Frontal cortex (tissue), 4 donors: ENCODE measurements around the gene HSPG2. TPM values are rescaled to one million over a fixed set of nuclear protein-coding genes. Genes with fewer than 3 reads are reported as not detected.

Experiments used
- DNase-seq, 2 donors: peaks; one replicate each; pipeline ENCODE4 v3.0.0; 2012; ENCODE audit warnings: low spot score in 2 of 2
- FAIRE-seq: peaks from 2 replicates; lab custom pipeline; 2012; peaks lifted over from hg19 to GRCh38; lab: Jason Lieb, UNC
- total RNA-seq: library from RNA; depleted of rRNA; stranded (reverse); fragments of >200 nt; gene quantifications from one replicate; pipeline ENCODE4 v1.2.3, GENCODE V29; 2014
- donor health status: control.
- donor health status: control.
- donor health status: control.

Gene HSPG2
- total RNA-seq, 1 donor from 2014 or later = 4.5 TPM

DNA sequence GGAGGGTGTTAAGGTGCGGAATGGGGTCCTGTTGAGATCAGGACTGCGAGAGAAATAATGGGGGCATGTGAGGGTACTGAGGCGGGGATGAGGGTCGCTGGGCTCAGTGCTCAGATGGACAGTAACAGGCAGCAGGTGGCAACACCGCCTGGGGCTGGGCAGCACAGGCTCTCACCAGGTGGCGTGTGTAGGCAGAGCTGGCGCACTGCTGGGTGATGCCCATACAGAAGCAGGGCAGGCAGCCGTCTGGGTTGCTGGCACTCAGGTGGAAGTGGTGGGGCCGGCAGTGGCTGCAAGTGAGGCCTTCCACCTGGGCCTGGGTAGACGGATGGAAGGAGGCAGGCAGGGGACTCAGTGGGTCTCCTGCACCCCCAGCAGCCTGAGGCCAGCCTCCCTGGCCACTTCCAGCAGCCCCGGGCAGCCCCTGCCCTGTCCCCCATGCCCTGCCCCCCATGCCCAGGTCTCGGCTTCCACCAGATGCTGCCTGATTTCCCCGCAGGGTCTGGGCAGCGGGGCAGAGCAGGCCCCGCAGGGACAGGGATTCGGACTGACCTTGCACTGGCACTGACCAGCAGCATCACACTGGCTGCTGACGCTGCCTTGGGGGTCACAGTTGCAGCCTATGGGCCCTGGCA is 64.5 kb downstream of the HSPG2 start:
- FAIRE-seq = no peak
- DNase-seq = no peak

DNA sequence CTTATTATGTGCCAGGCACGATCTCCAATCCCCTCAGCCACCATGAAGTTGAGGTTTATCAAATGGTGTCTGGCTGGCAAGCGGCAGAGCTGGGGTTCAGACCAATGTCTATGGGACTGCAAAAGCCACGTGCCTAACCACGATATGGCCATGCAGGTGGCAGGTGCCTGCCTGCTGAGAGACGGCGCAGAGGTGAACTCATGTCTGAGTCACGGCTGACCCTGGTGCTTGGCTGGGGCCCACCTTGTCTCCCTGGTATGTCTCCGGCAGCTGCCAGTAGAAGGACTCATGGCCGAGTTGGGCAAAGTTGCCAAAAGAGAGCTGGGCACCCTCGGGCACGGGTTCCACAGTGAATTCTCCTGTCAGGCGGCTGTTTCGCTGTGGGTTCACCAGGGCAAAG is 65.2 kb downstream of the HSPG2 start:
- FAIRE-seq = no peak
- DNase-seq = no peak

DNA sequence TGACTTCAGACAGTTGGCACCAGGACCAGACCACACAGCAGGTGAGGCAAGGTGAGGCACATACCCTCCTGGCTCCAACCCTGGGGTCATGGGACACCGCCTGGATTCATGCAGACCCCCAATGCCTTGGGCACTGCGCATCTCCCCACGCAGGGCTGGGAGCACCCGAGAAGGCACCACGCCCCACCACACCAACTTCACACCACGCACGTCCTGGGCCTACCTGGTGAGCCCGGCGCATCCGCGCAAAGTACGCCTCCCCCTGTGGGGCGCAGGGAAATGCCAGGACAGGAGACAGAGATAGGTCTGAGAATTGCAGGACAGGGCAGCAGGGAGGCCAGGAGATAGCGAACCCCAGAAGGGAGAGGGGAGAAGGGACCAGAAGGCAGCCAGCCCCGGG is 66.5 kb downstream of the HSPG2 start:
- no peak for DNase-seq
- FAIRE-seq = no peak

DNA sequence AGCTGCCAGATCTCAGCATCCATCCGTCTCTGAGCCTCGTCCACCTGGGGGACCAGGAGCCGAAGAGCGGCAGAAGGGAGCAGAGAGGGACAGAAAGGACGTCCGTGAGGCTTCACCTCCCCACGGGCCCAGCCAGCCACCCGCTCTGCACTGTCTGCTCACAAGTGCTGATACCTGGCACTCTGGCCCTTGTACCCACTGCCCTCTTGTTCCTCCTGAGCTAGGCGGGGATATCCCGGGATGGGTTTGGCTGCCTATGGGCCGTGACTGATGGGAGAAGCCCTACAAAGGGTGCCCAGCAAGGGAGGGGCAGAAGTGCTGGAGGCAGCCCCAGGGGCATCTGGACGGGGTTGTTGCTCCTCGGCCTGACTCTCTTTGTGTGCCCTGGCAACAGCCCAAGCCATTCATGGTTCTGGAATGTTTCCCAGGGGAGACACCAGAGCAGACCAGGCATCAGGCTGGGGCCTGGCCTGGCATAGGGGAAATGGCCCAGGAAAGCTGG is 67.4 kb downstream of the HSPG2 start:
- FAIRE-seq (no peak), DNase-seq (peak; percentile 74 to 80)

DNA sequence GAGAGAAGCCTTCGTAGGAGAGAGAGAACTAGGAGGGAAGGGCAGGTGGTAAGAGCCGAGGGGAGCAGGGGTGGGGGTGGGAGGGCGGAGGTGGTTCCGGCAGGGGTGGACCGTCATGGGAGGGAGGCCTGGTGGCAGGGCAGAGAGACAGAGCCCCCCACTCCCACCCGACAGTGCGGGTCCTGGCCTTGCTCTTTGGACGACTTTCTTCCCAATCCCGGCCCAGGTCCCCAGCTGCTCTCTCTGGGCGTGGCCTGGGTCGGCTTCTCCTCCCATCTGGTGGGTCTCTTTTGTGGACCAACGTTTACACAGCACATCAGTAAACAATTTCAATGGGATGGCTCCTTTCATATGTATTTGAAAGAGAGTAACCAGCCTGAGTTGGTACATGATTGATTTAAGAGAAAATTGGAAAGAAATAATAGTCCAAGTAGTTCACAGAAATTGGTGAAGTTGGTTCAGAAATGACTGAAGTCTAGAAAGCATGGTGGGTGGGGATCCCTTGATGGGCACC is 68.1 kb downstream of the HSPG2 start:
- DNase-seq = no peak

DNA sequence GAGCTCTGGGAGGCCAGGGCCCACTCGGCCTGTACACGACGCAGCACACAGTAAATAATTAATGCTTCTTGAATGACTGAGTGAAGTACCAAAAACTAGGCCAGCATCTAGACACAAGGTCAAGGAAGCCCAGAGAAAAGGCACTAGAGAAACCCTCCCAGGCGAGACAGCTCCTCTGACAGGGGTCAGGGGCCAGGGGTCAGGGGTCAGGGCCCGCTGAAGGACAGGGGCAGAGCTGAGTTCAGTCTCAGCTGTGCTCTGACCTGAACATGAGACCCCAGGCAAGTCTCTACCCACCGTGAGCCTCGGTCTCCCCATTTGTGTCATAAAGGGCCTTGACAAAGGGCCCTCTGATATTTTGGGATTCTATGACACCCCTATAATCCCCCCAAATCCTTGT is 68.6 kb downstream of the HSPG2 start:
- DNase-seq (no peak), FAIRE-seq (no peak)

More for the DNA sequence above, 68.1 kb downstream of the HSPG2 start:
- FAIRE-seq = no peak

DNA sequence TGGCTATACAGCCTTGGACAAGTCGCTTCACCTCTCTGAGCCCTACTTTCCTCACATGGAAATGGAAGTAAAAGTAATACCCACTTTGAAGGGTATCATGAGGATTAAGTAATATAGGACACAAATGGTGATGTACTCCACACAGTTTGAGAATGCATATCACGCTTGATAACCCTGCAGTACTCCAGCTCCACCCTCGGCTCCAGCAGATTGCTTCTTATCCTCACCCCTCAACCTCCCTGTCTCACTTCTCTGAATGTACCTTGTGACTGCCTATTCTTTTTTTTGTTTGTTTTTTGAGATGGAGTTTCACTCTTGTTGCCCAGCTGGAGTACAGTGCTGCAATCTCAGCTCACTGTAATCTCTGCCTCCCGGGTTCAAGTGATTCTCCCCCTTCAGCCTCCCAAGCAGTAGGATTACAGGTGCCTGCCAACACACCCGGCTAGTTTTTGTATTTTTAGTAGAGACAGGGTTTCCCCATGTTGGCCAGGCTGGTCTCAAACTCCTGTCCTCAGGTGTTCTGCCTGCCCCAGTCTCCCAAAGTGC is 69.6 kb downstream of the HSPG2 start:
- no peak for DNase-seq
- FAIRE-seq = no peak

DNA sequence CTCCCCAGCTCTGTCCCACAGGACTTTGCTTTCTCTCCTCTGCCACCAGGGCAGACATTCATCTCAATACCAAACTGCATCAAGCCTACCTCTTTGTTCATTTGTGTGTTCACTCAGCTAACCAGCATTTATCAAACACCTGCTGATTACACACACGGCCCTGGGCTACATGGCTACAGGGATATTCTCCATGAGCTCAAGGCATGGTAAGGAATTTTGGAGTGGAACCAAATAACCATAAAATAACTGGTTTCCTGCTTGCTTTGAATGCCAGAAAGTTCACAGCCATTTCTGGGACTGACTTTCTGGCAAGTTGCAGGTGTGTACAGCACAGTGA is 70.4 kb downstream of the HSPG2 start:
- DNase-seq = no peak
- FAIRE-seq = no peak

DNA sequence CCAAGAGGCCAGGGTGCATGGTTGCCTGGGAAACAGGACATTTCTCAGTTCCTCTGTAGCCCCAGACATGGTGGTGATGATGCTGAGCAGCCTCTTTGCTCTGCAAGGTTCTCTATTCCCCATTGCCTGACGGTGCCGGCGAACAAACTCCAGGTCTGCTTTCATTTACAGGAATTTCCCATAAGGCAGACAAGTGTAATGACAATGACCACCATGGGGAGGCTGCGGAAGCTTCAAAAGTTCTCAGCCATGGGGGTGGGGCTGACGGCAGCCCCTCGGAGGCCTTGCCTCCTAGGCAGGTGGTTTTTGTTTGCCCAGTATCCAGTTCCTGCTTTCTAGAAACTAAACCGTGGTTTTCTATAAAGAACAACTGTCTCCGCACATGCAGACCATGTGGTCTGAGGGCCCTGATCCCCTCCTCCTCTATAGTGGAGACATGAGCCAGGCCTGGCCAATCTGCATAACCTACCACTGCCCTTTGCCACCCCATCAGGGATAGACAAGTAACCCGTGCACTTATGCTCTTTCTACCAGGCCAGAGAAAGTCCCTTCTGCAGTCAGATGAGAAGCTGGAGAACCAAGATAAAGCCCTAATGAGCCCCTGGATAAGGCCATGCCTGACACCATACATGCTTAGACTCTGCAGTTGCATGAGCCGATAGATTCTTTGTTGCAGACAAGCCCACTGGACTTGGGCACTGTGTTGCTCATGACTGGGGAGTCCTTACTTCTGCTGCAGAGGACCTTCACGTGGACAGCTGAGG is 71.0 kb downstream of the HSPG2 start:
- FAIRE-seq = no peak
- DNase-seq = no peak

DNA sequence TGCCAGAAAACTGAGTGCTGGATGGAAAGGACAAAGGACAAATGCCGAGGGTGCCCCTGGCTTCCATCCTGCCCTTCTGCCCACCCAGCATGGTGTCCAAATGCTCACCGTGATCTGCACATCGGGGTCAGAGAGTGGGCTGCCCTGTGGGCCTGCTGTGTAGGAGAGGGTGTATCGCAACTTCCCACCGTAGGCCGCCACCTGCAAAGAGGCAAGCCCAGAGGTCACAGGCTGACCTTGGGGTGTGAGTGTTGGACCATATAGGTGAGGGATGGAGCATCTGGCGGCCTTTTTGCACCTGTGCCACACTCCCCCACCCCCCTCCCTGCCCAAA is 71.5 kb downstream of the HSPG2 start:
- no peak for DNase-seq
- FAIRE-seq = no peak

DNA sequence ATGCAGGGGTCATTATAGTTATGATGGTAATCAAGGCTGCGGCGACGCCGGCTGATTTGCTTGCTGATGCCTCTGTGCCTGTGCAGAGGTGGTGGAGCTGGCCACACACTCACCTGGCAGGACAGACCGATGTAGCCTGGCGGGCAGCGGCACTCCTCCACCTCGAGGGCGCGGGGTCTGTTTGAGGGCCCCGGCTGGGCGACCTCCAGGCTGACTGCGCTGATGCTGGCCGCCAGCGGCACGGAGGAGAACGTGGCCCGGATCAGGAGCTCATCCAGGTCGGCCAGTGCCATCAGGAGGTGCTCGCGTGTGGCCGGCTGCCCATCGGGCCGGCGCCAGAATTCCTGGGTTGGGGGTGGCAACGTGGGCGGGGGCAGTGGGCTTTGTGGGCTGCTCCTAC is 72.4 kb downstream of the HSPG2 start:
- no peak for FAIRE-seq
- DNase-seq = no peak

DNA sequence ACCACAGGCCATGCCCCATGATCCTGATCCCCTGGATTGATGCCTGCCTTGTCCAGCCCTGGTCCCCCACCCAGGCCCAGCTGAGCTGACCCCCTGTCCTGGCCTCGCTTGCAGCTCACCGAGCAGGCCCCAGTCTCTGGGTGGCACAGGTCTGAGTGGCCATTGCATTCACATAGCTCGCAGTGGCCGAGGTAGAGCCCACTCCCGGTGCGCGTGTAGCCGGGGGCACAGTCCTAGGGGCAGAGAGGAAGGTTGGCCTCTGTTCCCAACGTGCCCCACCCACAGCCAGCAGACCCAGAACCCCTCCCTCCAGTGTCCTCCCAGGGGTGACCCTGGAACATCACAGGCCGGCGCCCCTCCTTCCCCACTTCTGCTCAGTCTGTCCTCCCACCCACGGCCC is 73.1 kb downstream of the HSPG2 start:
- FAIRE-seq (no peak), DNase-seq (no peak)

DNA sequence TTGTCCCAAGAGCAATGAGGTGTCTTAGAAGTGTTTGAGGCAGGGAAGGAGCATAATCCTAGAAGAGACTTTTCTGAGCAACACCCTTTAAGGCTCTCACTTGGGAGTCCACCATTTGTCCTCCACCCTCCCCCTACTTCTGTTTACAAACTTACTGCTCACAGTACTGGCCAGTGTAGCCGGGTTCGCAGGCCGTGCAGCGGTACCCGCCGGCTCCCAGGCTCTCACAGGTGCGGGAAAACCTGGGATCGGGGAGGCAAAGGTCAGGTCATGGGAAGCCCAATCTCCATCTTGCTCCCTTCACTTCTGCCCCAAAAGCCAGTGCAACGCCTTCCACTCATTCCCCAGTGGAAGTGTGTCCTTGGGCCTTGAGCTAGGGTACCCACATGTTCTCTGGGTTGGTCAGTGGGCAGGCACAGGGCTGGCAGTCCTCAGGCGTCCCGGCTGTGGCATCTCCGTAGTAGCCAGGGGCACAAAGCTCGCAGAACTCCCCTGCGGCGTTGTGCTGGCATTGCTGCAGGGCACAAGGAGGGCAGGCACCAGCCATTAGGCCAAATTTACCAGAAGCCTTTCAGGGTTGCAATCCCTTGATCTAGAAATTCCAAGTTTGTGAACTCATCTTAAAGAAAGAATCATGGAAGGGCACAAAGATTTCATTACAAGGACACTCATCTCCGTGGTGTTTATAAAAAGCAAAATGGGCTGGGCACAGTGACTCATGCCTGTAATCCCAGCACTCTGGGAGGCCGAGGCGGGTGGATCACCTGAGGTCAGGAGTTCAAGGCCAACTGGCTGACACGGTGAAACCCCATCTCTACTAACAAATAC is 75.3 kb downstream of the HSPG2 start:
- DNase-seq (no peak), FAIRE-seq (no peak)

DNA sequence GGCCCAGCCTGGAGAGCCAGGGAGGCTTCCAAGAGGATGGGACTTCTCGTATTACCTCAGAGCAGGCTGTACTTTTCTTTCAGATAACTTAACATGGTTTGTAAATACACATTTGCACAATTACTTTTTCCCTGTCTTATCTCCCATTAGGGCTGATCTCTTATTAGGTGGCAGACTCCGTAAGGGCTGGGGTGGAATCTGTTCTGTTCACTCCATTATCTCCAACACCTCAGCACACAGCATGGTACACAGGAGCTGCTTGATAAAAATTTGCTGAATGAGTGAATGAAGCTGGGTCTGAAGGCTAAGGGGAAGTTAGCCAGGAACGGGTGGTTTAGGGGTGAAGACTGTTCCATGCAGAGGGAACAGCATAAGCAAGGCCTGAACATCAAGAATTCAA is 76.1 kb downstream of the HSPG2 start:
- FAIRE-seq (no peak), DNase-seq (no peak)

DNA sequence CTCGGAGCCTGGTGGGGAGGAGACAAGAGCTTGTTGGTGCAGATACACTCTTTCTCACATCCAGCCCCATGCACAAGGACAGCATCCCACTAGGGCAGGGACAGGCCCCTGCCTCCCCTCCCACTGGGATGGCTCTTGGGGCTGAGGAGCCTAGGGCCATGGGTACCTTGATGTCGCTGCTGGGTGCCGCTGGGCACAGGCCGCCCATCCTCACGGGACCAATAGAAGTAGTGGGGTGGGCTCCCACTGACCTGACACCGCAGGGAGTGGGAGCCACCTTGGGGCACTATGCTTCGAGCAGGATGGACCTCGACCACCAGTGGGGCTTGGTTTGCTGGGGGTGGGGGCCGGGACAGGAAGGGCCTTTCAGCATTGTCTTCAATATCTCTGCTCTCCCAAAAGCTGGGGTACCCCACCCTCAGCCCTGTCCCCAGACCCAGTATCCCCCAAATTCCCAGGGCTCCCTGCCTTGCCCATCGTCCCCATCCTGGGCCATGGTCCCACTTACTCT is 77.4 kb downstream of the HSPG2 start:
- FAIRE-seq = no peak
- no peak for DNase-seq

DNA sequence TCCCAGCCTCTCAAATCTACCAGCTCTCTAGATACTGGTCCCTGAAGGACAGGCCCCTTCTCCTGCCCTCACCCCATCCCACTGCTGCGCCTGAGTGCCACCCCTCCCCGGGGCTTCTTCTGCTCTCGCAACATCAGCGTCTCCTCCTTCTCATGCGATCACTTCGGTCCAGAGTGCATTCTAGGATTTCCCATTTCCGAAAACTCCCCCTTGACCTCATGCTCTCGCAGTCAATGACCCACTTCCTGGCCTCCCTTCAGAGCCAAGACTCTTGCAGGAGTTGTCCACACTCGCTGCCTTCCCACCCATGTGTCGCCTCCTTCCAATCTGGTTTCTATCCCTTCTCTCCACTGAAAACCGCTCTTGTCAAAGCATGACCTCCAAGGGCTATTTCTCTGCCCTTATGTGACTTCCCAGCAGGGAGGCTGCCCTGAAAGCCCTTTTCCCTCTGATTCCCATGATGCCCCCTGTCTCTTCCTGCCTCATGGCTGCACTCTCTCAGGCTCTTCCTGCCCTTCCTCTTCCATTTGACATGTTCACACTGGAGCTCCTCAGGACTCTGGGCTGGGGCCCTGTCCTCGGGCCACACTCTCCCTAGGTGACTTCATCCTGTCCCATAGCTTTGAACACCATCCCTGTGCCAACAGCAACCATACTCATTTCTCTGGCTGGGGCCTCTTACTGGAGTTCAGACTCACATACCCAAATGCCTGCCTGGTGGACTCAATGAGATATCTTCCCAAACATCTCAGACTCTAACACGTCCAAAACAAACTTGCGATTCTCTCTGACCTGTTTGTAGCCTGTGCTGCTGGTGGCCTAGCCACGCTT is 79.1 kb downstream of the HSPG2 start:
- FAIRE-seq = no peak
- no peak for DNase-seq

DNA sequence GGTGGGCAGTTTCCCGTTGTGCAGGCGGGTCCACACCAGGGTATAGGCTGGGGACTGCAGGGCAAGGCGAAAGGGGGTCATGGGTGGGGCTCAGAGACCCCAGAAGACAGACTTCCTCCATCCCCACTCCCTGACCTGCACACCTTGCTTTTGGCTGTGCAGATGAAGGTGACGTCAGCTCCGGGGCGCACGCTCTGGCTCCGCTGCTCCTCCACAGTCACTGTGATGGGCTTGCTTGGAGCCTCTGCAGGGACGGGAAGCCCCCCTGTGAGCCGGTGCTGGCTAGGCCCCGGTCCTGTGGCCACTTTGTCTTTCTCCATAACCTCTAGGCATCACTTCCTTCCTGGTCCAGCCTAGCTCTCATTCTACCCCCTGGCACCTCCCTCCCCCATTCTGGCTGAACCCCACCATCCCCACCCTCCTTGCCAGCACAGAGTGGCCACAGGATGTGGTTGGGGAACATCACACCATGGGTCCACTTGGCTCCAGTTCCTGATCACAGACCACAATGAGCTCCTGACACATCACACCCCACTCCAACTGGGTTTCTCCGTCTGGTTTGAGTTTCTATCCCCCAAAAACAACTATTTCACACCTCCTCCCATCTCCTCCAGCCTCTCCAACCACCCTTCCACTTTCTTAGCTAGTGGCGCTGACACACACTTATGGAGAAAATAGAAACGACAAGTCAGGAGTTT is 79.8 kb downstream of the HSPG2 start:
- no peak for FAIRE-seq
- no peak for DNase-seq

DNA sequence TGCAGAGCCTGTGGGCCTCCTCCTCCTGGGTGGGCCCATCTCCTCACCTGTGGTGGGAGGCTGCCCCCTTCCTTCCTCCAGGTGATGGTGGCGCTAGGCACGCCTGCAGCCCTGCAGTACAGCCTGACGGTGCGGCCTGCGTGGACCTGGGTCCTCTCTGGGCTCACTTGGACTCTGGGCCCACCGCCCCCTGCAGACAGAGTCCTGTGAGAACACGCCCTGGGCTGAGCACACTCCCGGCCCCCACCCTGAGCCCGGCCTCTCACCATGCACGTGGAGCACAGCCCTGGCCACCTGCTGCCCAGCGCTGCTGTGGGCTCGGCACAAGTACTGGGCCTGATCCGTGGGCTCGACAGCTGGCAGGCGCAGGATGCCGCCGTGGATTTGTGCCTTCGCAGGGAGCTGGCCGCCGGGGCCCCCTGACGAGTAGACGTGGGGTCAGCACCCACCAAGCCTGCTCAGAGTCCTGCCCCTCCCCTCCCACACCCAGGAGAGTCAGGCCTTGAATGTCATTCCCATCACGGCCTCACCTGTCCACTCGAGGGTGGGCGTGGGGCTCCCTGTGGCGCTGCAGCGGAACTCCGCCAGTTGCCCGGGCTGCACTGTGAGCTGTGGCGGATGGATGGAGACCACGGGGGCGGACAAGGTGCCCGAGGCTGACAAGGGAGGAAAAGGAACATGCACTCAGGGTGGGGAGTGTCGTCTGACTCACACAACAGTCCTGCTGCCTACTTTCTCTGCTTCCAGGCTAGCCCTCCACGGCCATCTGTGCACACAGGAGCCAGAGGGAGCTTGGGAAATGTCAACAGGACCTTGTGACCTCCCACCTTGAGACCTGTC is 81.6 kb downstream of the HSPG2 start:
- FAIRE-seq = no peak
- no peak for DNase-seq
